NCI-H146 (cell line): ENCODE data around the gene SOX13.
"Not testable (repeated sequence)": the region's sequence is repeated elsewhere in the genome, so short reads cannot be mapped to it uniquely, and the experiment has no call there.

Experiments used
- DNase-seq: peaks from one replicate; lab custom pipeline; 2025; lab: John Stamatoyannopoulos, UW

SOX13 gene

DNA sequence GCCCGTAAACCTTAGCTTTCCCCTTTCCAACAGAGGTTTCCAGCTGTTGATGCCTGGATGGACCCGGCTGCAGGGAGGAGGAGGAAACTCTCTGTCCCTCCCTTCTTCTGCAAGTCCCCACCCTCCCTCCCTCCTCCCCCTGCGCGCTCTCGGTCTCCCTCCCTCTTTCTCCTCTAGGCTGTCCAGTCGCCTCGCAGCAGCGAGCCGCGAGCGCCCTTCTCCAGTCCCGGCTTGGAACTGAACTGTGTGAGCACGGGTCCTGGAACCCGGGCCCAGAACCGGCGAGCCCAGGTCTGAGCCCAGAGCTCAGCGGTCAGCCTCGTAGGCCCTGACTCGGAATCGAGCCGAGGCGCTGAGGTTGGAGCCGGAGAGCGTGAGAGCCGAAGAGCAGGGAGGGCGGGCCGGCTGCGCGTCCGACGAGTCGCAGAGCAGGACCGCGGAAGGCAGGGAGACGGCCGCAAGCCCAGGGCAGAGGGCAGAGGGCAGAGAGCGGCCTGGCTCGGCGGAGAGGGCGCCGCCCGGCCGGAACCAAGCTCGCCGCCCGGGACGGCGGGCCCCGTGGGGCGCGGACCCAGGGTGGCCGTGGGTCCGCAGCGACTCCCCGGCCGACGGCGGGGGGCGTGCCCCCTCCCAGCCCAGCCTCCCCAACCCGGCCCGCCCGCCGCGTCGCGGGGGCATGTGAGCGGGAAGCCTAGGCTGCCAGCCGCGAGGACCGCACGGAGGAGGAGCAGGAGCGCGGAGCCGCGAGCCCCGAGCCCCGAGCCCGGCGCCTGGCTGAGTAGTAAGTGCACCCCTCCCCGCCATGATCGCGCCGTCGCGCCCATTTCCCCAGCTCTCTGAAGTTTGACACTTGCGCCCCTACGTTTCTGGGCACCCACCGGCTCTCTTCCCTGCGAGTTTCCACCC is at the start of gene SOX13:
Gene SOX13 (plus strand): TSS at position 185 of the 906 bp plus-strand sequence. CDS start 39,801 bp downstream, outside the sequence.
- peak; percentile 90 for DNase-seq

- no peak for DNase-seq
Measured at GRCh38 chr1:204025917-204026707, 46.8 kb upstream of the SOX13 start.

DNA sequence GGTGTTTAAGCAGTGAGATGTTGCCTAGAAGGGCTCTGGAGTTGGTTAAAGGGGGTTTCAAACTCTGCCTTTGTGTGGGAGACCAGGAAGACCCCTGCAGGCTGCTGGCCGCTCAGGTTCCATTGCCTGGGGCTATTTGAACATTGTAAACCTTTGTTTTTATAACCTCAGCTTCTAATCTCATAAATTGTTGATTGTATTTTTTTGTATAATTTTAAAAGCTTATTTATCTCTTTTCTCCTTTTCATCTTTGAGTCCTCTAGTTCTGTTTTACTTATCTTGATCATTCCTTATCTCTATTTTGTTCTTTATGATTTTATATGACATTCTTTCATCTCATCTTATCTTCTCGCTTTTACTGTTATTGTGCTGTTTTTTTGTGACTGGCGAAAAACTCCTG is 45.5 kb upstream of the SOX13 start:
- peak; percentile 68 for DNase-seq

DNA sequence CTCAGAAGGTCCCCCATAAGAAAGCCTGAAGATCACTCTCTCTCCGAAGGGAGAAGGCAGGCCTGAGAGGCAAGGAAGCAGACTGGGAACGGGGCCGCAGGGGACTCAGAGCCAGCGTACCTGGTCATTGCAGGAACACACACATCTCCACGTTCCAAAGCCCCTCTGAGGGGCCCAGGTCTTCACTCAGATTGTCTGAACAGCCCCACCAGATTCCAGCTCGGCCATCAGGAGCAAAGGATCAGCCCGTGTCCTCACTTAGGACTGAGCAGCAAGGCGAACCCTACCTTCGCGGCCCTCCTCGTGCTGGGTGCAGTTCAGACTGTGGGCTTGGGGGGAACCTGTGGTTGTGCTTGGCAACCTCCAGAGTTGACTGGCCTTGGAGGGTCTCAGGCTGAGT is 43.9 kb upstream of the SOX13 start:
- no peak for DNase-seq

GRCh38 chr1:204031098-204031710 is 41.7 kb upstream of the SOX13 start:
- peak; percentile 74 for DNase-seq

- no peak for DNase-seq
Measured at GRCh38 chr1:204032642-204033235, 40.2 kb upstream of the SOX13 start.

DNA sequence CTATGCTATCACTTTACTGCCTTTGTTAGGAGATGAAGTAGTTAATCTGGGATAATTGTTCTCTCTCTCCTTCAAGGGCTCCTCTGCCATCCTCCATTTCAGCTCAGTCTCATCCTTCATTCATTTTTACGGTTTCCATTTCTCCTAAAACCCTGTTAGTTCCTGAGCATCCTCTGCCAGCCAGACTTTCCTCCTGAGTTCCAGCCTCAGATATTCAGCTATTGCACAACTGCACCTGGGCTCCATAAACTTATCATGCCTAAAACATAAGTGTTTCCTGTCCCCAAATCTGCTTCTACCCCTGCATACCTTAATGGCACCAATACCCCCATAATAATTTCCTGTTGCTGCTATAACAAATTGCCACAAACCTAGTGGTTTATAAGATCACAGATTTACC is 39.6 kb upstream of the SOX13 start:
- no peak for DNase-seq

DNA sequence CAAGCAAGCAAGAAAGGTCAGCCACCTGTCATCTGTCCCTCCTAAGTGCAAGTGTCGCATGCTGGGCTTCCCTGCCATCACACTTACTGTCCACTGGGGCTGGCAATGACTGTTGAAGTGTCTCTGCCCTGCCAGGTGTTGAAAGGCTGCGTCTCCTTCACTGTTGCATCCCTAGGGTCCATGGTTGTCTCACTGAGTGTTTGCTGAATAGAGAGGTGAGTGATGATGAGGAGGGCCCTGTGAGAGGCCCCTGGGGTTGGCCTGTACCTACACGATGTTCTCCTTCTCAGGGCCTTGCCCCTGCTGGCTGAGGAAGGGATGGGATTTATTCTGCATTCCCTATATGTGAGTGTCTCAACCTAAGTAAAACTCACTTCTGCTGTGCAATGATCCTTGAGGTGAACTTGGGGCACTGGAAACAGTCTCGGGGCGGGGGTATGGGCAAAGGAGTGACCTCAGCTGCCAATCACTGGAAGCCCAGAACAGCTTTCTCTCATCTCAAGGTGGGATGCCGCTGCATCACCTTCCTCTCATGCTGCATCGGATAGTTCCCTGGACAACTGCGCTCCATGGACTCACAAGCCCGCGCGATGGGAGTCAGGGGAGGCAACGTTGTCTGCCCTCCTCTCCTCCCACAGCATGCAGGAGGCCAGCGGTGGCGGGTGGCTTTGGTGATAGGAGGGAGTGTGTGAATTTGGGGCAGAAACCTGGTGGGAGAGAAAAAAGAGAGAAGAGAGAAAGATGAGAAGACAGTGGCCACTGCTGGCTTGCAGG is 35.8 kb upstream of the SOX13 start:
- DNase-seq, result no peak

DNA sequence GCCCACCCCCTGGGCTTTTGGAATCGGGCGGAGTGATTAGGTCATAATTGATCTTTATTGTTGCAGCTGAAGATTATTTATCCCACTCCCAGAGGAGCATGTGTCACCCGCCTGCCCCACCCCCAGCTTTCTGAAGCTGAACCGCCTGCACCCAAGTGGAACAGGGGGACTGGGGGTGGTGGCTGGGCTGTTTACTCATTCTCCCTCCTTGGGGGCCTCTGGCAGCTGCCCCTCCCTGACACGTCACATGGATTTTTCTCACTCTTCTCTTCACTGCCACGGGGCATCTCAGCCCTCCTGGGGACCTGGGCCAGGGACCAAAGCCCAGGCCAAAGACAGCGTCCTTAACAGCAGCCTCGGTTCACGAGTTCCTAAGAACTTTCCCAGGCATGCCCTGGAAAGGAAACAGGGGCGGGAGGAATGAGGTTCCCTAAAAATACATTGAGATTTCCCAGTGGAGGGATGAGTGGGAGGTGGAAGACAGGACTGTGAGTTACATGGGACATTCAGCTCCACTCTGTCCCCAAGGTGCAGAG is 31.6 kb upstream of the SOX13 start:
- DNase-seq, result peak; percentile 59

- peak; percentile 23 for DNase-seq
Measured at GRCh38 chr1:204041803-204042505, 31.0 kb upstream of the SOX13 start.

- no peak for DNase-seq
Measured at GRCh38 chr1:204042516-204042915, 30.4 kb upstream of the SOX13 start.

DNA sequence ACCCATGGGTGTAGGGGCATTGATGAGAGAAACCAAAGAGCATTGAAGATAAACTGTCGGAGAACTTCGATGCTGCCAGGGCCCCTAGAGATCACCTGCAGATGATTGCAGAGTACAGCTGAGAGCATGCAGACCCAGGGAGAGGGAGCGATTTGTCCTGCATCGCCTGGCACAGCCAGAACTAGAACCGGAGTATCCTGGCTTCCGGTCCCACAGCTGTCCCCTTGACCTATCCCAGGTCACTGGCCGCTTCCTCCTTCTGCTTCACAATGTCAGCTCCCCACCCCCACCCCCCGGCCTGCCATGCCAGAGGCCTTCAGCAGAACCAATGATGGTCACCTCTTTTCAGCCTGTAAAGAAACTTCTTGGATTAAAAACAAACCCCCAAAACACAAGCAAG is 29.2 kb upstream of the SOX13 start:
- DNase-seq, result no peak

- no peak for DNase-seq
Measured at GRCh38 chr1:204044448-204044847, 28.5 kb upstream of the SOX13 start.

DNA sequence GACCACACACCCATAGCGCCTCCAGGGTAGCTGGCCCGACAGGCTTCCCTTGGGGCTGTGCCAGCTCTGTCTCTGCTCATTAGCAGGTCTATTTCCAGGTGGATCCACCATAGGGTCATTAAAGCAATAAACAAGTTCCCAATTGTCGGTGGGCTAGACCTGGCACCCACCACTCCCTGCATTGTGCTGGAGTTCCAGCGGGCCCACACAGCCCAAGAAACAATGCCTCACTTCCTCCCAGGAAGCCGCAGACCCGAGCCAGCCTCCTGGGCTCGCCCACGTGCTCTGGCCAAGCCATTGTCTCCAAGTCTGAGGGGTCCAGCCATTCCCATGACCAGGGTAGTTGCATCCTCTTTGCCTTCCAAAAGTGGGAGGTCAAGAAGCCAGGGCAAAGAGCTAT is 27.5 kb upstream of the SOX13 start:
- DNase-seq, result no peak

DNA sequence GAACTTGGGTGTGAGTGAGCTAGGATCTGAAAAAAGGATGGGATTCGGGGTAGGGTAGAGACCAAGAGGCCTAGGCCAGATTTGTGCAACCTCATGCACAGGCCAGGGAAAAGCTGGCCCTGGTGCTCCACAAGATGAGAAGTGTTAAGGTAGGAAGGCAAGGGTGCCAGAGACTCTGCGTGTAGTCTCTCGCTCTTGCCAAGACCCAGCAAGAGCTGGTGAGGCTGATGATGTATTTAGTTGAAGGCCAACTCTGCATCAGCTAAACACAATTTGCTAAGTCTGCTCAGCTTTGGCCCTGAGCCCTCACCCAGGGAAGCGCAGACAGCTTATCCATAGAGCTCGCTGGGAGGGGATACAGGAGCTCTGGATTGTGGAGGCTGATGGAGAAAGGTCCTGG is 26.6 kb upstream of the SOX13 start:
- DNase-seq, result no peak

- DNase-seq, result not testable (repeated sequence)
Measured at GRCh38 chr1:204048796-204049195, 24.1 kb upstream of the SOX13 start.

DNA sequence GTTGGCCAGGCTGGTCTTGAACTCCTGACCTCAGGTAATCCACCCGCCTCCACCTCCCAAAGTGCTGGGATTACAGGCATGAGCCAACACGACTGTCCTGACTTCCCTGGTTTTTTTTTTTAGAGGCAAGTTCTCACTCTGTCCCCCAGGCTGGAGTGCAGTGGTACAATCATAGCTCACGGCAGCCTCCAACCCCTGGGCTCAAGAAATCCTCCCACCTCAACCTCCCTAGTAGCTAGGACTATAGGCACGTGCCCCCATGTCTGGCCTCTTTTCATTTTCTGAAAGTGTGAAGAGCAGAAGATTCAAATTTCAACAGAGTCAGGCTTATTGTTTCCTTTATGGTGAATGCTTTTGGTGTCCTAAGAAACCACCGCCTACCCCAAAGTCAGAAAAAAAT is 21.7 kb upstream of the SOX13 start:
- DNase-seq, result no peak

GRCh38 chr1:204051718-204052117 is 21.2 kb upstream of the SOX13 start:
- DNase-seq, result no peak

DNA sequence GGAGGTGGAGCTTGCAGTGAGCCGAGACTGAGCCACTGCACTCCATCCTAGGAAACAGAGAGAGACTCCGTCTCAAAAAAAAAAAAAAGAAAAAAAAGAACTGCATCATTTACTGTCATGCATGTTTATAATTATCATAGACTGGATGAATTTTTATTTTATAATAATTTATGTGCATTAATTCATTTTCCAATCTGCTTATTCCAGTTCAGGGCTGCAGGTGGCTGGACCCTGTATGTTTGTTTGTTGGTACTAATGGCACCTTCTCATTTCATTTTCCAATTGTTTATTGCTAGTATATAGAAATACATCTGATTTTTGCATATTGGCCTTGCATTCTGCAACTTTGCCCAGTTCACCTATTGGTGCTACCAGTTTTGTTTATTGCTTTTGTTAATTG is 19.0 kb upstream of the SOX13 start:
- DNase-seq, result no peak

DNA sequence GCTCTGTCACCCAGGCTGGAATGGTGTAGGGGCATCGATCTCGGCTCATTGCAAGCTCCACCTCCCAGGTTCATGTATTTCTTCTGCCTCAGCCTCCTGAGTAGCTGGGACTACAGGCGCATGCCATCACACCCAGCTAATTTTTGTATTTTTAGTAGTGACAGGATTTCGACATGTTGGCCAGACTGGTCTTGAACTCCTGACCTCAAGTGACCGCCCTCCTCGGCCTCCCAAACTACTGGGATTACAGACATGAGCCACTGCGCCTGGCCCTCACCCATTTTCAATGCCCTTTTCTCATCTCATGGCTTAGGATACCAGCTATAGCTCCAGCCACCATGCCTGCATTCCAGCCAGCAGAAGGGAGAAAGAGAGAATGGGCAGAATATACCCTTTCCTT is 12.9 kb upstream of the SOX13 start:
- no peak for DNase-seq

GRCh38 chr1:204062106-204062505 is 10.8 kb upstream of the SOX13 start:
- DNase-seq, result no peak
